Ishikawa (cell line): ENCODE measurements around the gene HAPLN3.

Experiments used
- CEBPB ChIP-seq: IDR thresholded peaks from 2 replicates; pipeline ENCODE4 v1.6.1; 2012
- CREB1 ChIP-seq: IDR thresholded peaks from 2 replicates; pipeline ENCODE4 v1.6.1; 2012; ENCODE audit warnings: low read depth
- EGR1 ChIP-seq: IDR thresholded peaks from 2 replicates; pipeline ENCODE4 v1.6.1; 2012
- EP300 ChIP-seq: IDR thresholded peaks from 2 replicates; pipeline ENCODE4 v1.6.1; 2012; ENCODE audit warnings: borderline replicate concordance
- FOXM1 ChIP-seq: IDR thresholded peaks from 2 replicates; pipeline ENCODE4 v1.6.1; 2012; ENCODE audit warnings: low read depth, borderline replicate concordance
- MAX ChIP-seq: IDR thresholded peaks from 2 replicates; pipeline ENCODE4 v1.6.1; 2012
- NFIC ChIP-seq: IDR thresholded peaks from 2 replicates; pipeline ENCODE4 v1.6.1; 2012
- RAD21 ChIP-seq: IDR thresholded peaks from 2 replicates; pipeline ENCODE4 v1.6.1; 2012; ENCODE audit warnings: low read depth
- REST ChIP-seq: IDR thresholded peaks from 2 replicates; pipeline ENCODE4 v1.6.1; 2012; ENCODE audit warnings: low read depth, mild to moderate bottlenecking
- TAF1 ChIP-seq: IDR thresholded peaks from 2 replicates; pipeline ENCODE4 v1.6.1; 2012; ENCODE audit warnings: low read depth, mild to moderate bottlenecking
- TCF12 ChIP-seq: IDR thresholded peaks from 2 replicates; pipeline ENCODE4 v1.6.1; 2012; ENCODE audit warnings: low read depth
- TEAD4 ChIP-seq: IDR thresholded peaks from 2 replicates; pipeline ENCODE4 v1.6.1; 2012
- USF1 ChIP-seq: IDR thresholded peaks from 2 replicates; pipeline ENCODE4 v1.6.1; 2012
- YY1 ChIP-seq: IDR thresholded peaks from 2 replicates; pipeline ENCODE4 v1.6.1; 2012; ENCODE audit warnings: low read depth
- ZBTB7A ChIP-seq: IDR thresholded peaks from 2 replicates; pipeline ENCODE4 v1.6.1; 2012; ENCODE audit warnings: low read depth

The HAPLN3 gene

GRCh38 chr15:88873786-88874185 is 21.6 kb downstream of the HAPLN3 start:
- TF ChIP-seq REST: no peak
- no peak for TF ChIP-seq CEBPB
- TF ChIP-seq TCF12: no peak
- TF ChIP-seq RAD21: no peak
- TF ChIP-seq TEAD4: no peak
- TF ChIP-seq YY1: no peak
- TF ChIP-seq EP300: no peak
- TF ChIP-seq CREB1: no peak
- no peak for TF ChIP-seq EGR1
- no peak for TF ChIP-seq FOXM1
- no peak for TF ChIP-seq ZBTB7A
- no peak for TF ChIP-seq MAX
- TF ChIP-seq TAF1: no peak
- TF ChIP-seq USF1: no peak
- no peak for TF ChIP-seq NFIC

GRCh38 chr15:88872706-88873105 is 22.6 kb downstream of the HAPLN3 start:
- TF ChIP-seq TEAD4 (no peak), EP300 (peak; percentile 20; the same call in 1 of the 2 replicates), RAD21 (no peak), REST (no peak), YY1 (no peak)

GRCh38 chr15:88872106-88872505 is 23.2 kb downstream of the HAPLN3 start:
- TF ChIP-seq TEAD4 (no peak), TCF12 (no peak), EGR1 (no peak), RAD21 (no peak), FOXM1 (no peak), MAX (no peak), TAF1 (no peak), ZBTB7A (no peak), NFIC (no peak), REST (no peak)

DNA sequence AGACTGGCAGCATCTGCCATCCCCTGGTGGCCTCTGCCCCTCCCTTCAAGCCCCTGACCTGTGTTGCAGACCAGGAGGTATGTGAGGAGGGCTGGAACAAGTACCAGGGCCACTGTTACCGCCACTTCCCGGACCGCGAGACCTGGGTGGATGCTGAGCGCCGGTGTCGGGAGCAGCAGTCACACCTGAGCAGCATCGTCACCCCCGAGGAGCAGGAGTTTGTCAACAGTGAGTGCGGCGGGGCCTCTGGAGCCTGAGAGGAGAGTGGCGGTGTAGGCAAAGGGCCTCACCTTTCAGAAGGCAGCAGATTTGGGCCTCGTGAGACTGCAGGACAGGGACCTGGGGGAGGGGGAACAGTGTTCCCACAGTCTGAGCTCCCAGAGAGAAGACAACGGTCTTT is 24.0 kb downstream of the HAPLN3 start:
- TF ChIP-seq EP300 (no peak), MAX (no peak), EGR1 (no peak), FOXM1 (no peak), TAF1 (no peak), CEBPB (no peak), TCF12 (no peak)

GRCh38 chr15:88866295-88866881 is 29.0 kb downstream of the HAPLN3 start:
- no peak for TF ChIP-seq TAF1
- no peak for TF ChIP-seq ZBTB7A
- TF ChIP-seq CEBPB: no peak
- TF ChIP-seq RAD21: no peak
- TF ChIP-seq MAX: no peak
- TF ChIP-seq EP300: no peak
- TF ChIP-seq TCF12: no peak
- TF ChIP-seq USF1: no peak
- no peak for TF ChIP-seq EGR1
- no peak for TF ChIP-seq YY1
- no peak for TF ChIP-seq FOXM1
- no peak for TF ChIP-seq NFIC
- no peak for TF ChIP-seq TEAD4
- TF ChIP-seq CREB1: no peak
- TF ChIP-seq REST: no peak
